ENCODE results near the gene INSC. TPM values are rescaled to one million over a fixed set of nuclear protein-coding genes. Genes with fewer than 3 reads are reported as not detected.
A peak's percentile ranks its signal among the peaks of the same experiment; 100 is the strongest.

Gene INSC
- polyA plus RNA-seq, 3 donors, result not detected

DNA sequence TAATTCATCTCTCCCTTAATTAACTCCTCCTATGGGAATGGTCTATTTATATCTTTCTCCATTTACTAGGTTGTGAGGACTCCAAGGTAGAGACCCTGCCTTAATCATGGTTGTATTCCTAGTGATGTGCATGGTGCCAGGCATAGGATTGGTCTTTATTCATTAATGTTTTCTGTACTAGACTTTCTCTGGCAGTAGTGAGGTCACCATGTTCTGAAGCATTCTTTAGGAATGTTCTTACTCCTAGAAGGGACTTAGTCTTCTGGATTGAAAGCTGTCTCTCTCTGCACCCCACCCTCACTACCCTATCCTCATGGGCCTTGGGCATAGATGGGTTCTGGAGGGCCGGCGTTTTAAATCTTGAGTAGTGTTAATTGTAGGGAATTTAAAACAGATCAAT, 10.6 kb upstream of the INSC start:
- intact Hi-C loops (cut with micrococcal nuclease), result no loop called here
- Histone ChIP-seq H3K79me2 (ENCODE audit: insufficient read depth, low read length) (no peaks in the 10 kb centered on the region), H3K4me3 (replicated peaks in 1 of 3; ENCODE audit: low read depth in 2 of 3, low read length in 3 of 3) (no peak overlapping the region), H3K9me3 (replicated peaks in 1 of 2; ENCODE audit: control insufficient read depth in 1 of 2, insufficient read depth in 1 of 2, low read length in 2 of 2) (no peaks in the 10 kb centered on the region), H3K36me3 (replicated peaks in 1 of 2; ENCODE audit: control insufficient read depth in 1 of 2, insufficient read depth in 2 of 2, low read length in 2 of 2) (no peaks in the 10 kb centered on the region), H2AFZ (ENCODE audit: insufficient read depth, low read depth, low read length, poor library complexity, severe bottlenecking) (no peak overlapping the region), H3K9ac (ENCODE audit: insufficient read depth, low read length, poor library complexity, severe bottlenecking) (no peak overlapping the region), H3K4me2 (replicated peaks; ENCODE audit: extremely low read depth, low read length, poor library complexity, severe bottlenecking) (no peak overlapping the region), H3K4me1 (ENCODE audit: control insufficient read depth in 1 of 2, insufficient read depth in 2 of 2, low read length in 2 of 2) (no peaks in the 10 kb centered on the region), H4K20me1 (ENCODE audit: insufficient read depth, low read length) (no peaks in the 10 kb centered on the region), H3K27me3 (ENCODE audit: control insufficient read depth in 2 of 2, insufficient read depth in 2 of 2, low read length in 2 of 2) (peaks cover 0 to 2% of the 10 kb centered on the region in 2 donors), H3K27ac (ENCODE audit: low read depth in 1 of 2, low read length in 2 of 2) (no peak overlapping the region)
- TF ChIP-seq, protein P1, sequence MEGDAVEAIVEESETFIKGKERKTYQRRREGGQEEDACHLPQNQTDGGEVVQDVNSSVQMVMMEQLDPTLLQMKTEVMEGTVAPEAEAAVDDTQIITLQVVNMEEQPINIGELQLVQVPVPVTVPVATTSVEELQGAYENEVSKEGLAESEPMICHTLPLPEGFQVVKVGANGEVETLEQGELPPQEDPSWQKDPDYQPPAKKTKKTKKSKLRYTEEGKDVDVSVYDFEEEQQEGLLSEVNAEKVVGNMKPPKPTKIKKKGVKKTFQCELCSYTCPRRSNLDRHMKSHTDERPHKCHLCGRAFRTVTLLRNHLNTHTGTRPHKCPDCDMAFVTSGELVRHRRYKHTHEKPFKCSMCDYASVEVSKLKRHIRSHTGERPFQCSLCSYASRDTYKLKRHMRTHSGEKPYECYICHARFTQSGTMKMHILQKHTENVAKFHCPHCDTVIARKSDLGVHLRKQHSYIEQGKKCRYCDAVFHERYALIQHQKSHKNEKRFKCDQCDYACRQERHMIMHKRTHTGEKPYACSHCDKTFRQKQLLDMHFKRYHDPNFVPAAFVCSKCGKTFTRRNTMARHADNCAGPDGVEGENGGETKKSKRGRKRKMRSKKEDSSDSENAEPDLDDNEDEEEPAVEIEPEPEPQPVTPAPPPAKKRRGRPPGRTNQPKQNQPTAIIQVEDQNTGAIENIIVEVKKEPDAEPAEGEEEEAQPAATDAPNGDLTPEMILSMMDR (IDR thresholded peaks at IDR 0.05), result no peak
- Mint-ChIP-seq H3K9me3 (peaks cover 0 to 4% (median 3%) of the 10 kb centered on the region in 7 donors), H3K27me3 (ENCODE audit: low read depth in 3 of 3) (peaks cover 2 to 5% (median 3%) of the 10 kb centered on the region in 3 donors), H3K4me1 (peaks cover 7% of the 10 kb centered on the region), H3K27ac (peak overlapping the region in 1 of 7 donors; percentile 33), H3K36me3 (no peaks in the 10 kb centered on the region), H3K4me3 (no peak overlapping the region)
- WGBS (ENCODE audit: insufficient coverage), result no CpG with 5 or more reads among the region's 2 CpGs
- DNase-seq, result no peak

GRCh38 chr11:15106201-15106965, 8.3 kb upstream of the INSC start:
- Histone ChIP-seq H3K4me2 (replicated peaks; ENCODE audit: extremely low read depth, low read length, poor library complexity, severe bottlenecking) (no peak overlapping the region), H3K27ac (ENCODE audit: low read depth in 1 of 2, low read length in 2 of 2) (no peak overlapping the region), H3K9ac (ENCODE audit: insufficient read depth, low read length, poor library complexity, severe bottlenecking) (no peak overlapping the region), H3K36me3 (replicated peaks in 1 of 2; ENCODE audit: control insufficient read depth in 1 of 2, insufficient read depth in 2 of 2, low read length in 2 of 2) (no peaks in the 10 kb centered on the region), H3K4me1 (ENCODE audit: control insufficient read depth in 1 of 2, insufficient read depth in 2 of 2, low read length in 2 of 2) (no peaks in the 10 kb centered on the region), H3K4me3 (replicated peaks in 1 of 3; ENCODE audit: low read depth in 2 of 3, low read length in 3 of 3) (no peak overlapping the region), H4K20me1 (ENCODE audit: insufficient read depth, low read length) (no peaks in the 10 kb centered on the region), H3K79me2 (ENCODE audit: insufficient read depth, low read length) (no peaks in the 10 kb centered on the region), H2AFZ (ENCODE audit: insufficient read depth, low read depth, low read length, poor library complexity, severe bottlenecking) (no peak overlapping the region), H3K27me3 (ENCODE audit: control insufficient read depth in 2 of 2, insufficient read depth in 2 of 2, low read length in 2 of 2) (no peaks in the 10 kb centered on the region), H3K9me3 (replicated peaks in 1 of 2; ENCODE audit: control insufficient read depth in 1 of 2, insufficient read depth in 1 of 2, low read length in 2 of 2) (no peaks in the 10 kb centered on the region)
- no peak for DNase-seq
- peaks cover 0 to 3% (median 3%) of the 10 kb centered on the region in 3 donors for H3K27me3 Mint-ChIP-seq (ENCODE audit: low read depth in 3 of 3)
- no peak overlapping the region for H3K4me3 Mint-ChIP-seq
- intact Hi-C loops (cut with micrococcal nuclease), result no loop called here
- H3K36me3 Mint-ChIP-seq, result no peaks in the 10 kb centered on the region
- H3K4me1 Mint-ChIP-seq, result peaks cover 4% of the 10 kb centered on the region
- H3K27ac Mint-ChIP-seq, result no peak overlapping the region
- TF ChIP-seq, protein P1 (IDR thresholded peaks at IDR 0.05), result no peak
- WGBS (ENCODE audit: insufficient coverage), result 81% methylated on average over 7 of the region's 8 CpGs
- H3K9me3 Mint-ChIP-seq, result peaks cover 0 to 4% (median 3%) of the 10 kb centered on the region in 7 donors

All from CD14-positive monocyte (primary cell).